ENCODE measurements around the gene C1orf116. TPM values are rescaled to one million over a fixed set of nuclear protein-coding genes. Genes with fewer than 3 reads are reported as not detected.

C1orf116 gene
- total RNA-seq, 4 donors from 2014 or later, result 7.1 to 24.6 (median 13.3) TPM

DNA sequence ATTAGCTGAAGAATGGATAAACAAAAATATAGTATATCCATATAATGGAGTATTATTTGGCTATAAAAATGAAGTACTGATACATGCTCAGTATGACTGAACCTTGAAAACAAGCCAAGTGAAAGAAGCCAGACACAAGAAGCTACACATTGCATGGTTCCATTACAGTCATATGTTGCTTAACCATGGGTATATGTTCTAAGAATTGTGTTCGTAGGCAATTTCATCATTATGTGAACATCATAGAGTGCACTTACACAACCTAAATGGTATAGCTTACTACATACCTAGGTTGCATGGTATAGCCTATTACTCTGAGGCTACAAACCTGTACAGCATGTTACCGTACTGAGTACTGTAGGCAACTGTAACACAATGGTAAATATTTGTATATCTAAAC is 33.7 kb downstream of the C1orf116 start:
- no peak for TF ChIP-seq POLR2A (IDR thresholded peaks at IDR 0.05)
- TF ChIP-seq, protein P1, sequence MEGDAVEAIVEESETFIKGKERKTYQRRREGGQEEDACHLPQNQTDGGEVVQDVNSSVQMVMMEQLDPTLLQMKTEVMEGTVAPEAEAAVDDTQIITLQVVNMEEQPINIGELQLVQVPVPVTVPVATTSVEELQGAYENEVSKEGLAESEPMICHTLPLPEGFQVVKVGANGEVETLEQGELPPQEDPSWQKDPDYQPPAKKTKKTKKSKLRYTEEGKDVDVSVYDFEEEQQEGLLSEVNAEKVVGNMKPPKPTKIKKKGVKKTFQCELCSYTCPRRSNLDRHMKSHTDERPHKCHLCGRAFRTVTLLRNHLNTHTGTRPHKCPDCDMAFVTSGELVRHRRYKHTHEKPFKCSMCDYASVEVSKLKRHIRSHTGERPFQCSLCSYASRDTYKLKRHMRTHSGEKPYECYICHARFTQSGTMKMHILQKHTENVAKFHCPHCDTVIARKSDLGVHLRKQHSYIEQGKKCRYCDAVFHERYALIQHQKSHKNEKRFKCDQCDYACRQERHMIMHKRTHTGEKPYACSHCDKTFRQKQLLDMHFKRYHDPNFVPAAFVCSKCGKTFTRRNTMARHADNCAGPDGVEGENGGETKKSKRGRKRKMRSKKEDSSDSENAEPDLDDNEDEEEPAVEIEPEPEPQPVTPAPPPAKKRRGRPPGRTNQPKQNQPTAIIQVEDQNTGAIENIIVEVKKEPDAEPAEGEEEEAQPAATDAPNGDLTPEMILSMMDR (IDR thresholded peaks at IDR 0.05), result no peak
- Histone ChIP-seq H3K9me3 (no peaks in the 10 kb centered on the region), H3K27me3 (no peaks in the 10 kb centered on the region), H3K4me3 (replicated peaks in 1 of 3) (no peak overlapping the region), H3K4me1 (peaks cover 19 to 21% of the 10 kb centered on the region in 2 donors), H3K27ac (no peak overlapping the region), H3K36me3 (no peaks in the 10 kb centered on the region)
- WGBS, 2 donors, result 90 to 96% methylated on average over 2 of the region's 2 CpGs
- intact Hi-C loops (cut with DNase I), result no loop called here
- DNase-seq, result no peak

DNA sequence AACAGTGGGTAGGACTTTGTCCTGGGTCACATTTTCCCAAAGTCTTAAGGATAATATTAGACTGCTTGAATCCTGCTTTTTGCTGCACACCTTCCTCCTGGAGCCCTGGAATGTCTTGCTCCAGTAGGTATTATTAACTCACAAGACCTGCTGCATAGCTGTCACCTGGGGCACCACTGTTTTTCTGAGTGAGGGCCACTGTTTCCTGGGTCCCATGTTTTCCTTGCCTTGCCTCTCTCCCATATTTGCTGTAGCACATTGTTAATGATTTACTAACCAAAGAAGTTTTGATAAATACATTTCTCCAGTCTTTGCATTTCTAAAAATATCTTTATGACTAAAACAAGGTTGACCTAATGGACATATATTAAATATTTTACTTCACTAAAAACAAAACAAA is 39.8 kb downstream of the C1orf116 start:
- intact Hi-C loops (cut with DNase I), result no loop called here
- TF ChIP-seq POLR2A (IDR thresholded peaks at IDR 0.05), result no peak
- TF ChIP-seq, protein P1 (IDR thresholded peaks at IDR 0.05), result no peak

DNA sequence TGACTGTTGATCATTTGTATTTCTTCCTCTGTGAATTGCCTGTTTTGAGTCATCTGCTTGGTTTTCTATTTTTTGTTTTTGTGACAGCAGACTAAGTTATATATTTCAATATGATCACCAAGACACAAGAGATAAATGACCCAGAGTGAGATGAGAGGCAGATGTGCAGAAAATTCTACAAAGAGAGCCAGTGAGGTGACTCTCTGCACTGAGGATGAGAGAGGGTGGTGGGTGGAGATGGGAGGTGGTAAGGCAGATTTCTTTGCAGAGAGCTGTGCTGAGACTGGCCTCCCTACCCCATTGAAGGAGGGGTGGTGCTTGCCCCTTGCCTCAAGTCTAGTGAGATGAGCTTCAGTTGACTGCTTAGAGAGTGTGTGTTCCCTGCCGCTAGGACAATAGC is 44.7 kb downstream of the C1orf116 start:
- no peak for TF ChIP-seq POLR2A (IDR thresholded peaks at IDR 0.05)
- TF ChIP-seq, protein P1 (IDR thresholded peaks at IDR 0.05), result no peak
- DNase-seq, result no peak
- 95% methylated on average over 1 of the region's 1 CpG; no CpG with 5 or more reads in 1 of the 2 donors for WGBS, 2 donors
- no peaks in the 10 kb centered on the region for H3K9me3 ChIP-seq
- H3K27ac ChIP-seq, result no peak overlapping the region
- no peaks in the 10 kb centered on the region for H3K27me3 ChIP-seq
- intact Hi-C loops (cut with DNase I), result no loop called here
- H3K4me1 ChIP-seq, result no peaks in the 10 kb centered on the region
- no peak overlapping the region for H3K4me3 ChIP-seq (replicated peaks in 1 of 3)
- no peaks in the 10 kb centered on the region for H3K36me3 ChIP-seq

More for the DNA sequence above, 39.8 kb downstream of the C1orf116 start:
- H3K27me3 ChIP-seq, result no peaks in the 10 kb centered on the region
- no peak overlapping the region for H3K27ac ChIP-seq
- no peak overlapping the region for H3K4me3 ChIP-seq (replicated peaks in 1 of 3)
- no peak for DNase-seq
- no peaks in the 10 kb centered on the region for H3K9me3 ChIP-seq
- H3K36me3 ChIP-seq, result no peaks in the 10 kb centered on the region
- H3K4me1 ChIP-seq, result no peaks in the 10 kb centered on the region

DNA sequence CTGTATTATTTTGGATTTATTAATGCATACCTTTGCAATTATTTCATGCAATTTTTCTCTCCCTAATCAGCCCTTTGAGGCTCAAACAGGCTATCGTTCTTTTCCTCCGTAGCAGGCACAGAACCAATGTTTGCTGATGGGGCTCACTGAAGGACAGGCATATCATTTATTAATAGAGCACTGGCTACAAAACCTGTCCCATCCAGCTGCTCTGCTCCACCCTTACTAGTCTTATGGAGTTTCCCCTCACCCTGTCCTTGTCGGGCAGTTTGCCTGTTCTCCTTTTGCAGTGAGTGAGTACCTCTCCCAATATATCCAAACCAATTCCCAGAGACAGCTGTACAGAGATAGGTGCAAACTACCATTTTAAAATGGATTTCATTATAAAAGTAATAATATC is 45.7 kb downstream of the C1orf116 start:
- no peak overlapping the region for H3K27ac ChIP-seq
- WGBS, 2 donors, result 80 to 84% methylated on average over 3 of the region's 3 CpGs
- intact Hi-C loops (cut with DNase I), result no loop called here
- H3K4me3 ChIP-seq (replicated peaks in 1 of 3), result no peak overlapping the region
- no peaks in the 10 kb centered on the region for H3K9me3 ChIP-seq
- no peak for TF ChIP-seq POLR2A (IDR thresholded peaks at IDR 0.05)
- TF ChIP-seq, protein P1 (IDR thresholded peaks at IDR 0.05), result no peak
- H3K36me3 ChIP-seq, result no peaks in the 10 kb centered on the region
- no peaks in the 10 kb centered on the region for H3K4me1 ChIP-seq
- H3K27me3 ChIP-seq, result no peaks in the 10 kb centered on the region
- no peak for DNase-seq

DNA sequence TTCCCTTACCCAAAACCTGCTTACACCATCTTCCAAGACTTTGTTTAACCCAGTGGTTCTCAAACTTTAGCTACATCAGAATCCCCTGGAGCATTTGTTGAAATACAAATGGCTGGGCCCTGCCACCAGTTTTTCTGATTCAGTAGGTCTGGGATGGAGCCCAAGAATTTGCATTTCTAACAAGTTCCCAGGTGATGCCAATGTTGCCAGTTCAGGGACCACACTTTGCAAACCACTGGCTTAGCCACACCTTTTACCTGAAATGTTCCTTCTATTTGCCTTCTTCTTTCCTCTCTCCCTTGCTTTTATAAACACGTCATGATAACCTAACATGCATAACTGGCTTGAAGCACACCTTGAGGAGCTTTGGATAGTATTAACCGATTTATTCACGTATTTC is 46.2 kb downstream of the C1orf116 start:
- H3K27ac ChIP-seq, result no peak overlapping the region
- intact Hi-C loops (cut with DNase I), result no loop called here
- TF ChIP-seq POLR2A (IDR thresholded peaks at IDR 0.05), result no peak
- TF ChIP-seq, protein P1 (IDR thresholded peaks at IDR 0.05), result no peak
- H3K4me1 ChIP-seq, result no peaks in the 10 kb centered on the region
- DNase-seq, result peak in 1 of 2 donors; percentile 25
- H3K4me3 ChIP-seq (replicated peaks in 1 of 3), result no peak overlapping the region
- no peaks in the 10 kb centered on the region for H3K36me3 ChIP-seq
- H3K9me3 ChIP-seq, result no peaks in the 10 kb centered on the region
- WGBS, 2 donors, result 64 to 75% methylated on average over 3 of the region's 3 CpGs
- H3K27me3 ChIP-seq, result no peaks in the 10 kb centered on the region
